HG03460 (cell line): ENCODE results near the gene GALNT9.

Source experiments
- ATAC-seq: cut with Tn5 transposase; IDR thresholded peaks from one replicate; pipeline ENCODE4 v1.9.1; 2021; ENCODE audit not compliant: unreplicated experiment

GALNT9 gene

GRCh38 chr12:132282031-132282949, 47.1 kb downstream of the GALNT9 start:
- ATAC-seq, result no peak

GRCh38 chr12:132281038-132281437, 48.4 kb downstream of the GALNT9 start:
- no peak for ATAC-seq

GRCh38 chr12:132280406-132280805, 49.0 kb downstream of the GALNT9 start:
- ATAC-seq, result no peak

GRCh38 chr12:132279930-132280329, 49.5 kb downstream of the GALNT9 start:
- no peak for ATAC-seq

- ATAC-seq, result no peak
Observed at GRCh38 chr12:132279184-132279889, 50.1 kb downstream of the GALNT9 start.

GRCh38 chr12:132278401-132279183, 50.8 kb downstream of the GALNT9 start:
- ATAC-seq, result no peak

- no peak for ATAC-seq
Observed at GRCh38 chr12:132277949-132278348, 51.4 kb downstream of the GALNT9 start.

- ATAC-seq, result no peak
Observed at GRCh38 chr12:132277374-132277941, 51.9 kb downstream of the GALNT9 start.

GRCh38 chr12:132276827-132277373, 52.5 kb downstream of the GALNT9 start:
- no peak for ATAC-seq

GRCh38 chr12:132276066-132276826, 53.1 kb downstream of the GALNT9 start:
- ATAC-seq, result no peak

- ATAC-seq, result no peak
Observed at GRCh38 chr12:132275631-132276030, 53.8 kb downstream of the GALNT9 start.

- no peak for ATAC-seq
Observed at GRCh38 chr12:132275110-132275531, 54.3 kb downstream of the GALNT9 start.

- ATAC-seq, result no peak
Observed at GRCh38 chr12:132273992-132274334, 55.4 kb downstream of the GALNT9 start.

GRCh38 chr12:132272711-132273110, 56.7 kb downstream of the GALNT9 start:
- no peak for ATAC-seq

- no peak for ATAC-seq
Observed at GRCh38 chr12:132271755-132272092, 57.7 kb downstream of the GALNT9 start.

GRCh38 chr12:132270969-132271754, 58.2 kb downstream of the GALNT9 start:
- ATAC-seq, result no peak

GRCh38 chr12:132270516-132270915, 58.9 kb downstream of the GALNT9 start:
- no peak for ATAC-seq

- ATAC-seq, result no peak
Observed at GRCh38 chr12:132269271-132269968, 60.0 kb downstream of the GALNT9 start.

- ATAC-seq, result no peak
Observed at GRCh38 chr12:132268674-132269073, 60.7 kb downstream of the GALNT9 start.
